Measurements from ENCODE around the gene C8B.

The C8B gene

GRCh38 chr1:56957931-56958330 lies 7.9 kb downstream of the C8B start:
- Histone ChIP-seq H3K27me3 (ENCODE audit: control insufficient read depth in 1 of 2, insufficient read depth in 2 of 2, low read length in 2 of 2) (no peaks in the 10 kb centered on the region), H3K4me3 (ENCODE audit: low read length in 2 of 2) (no peak overlapping the region), H3K36me3 (ENCODE audit: control insufficient read depth in 2 of 2, insufficient read depth in 2 of 2, low read length in 2 of 2) (no peaks in the 10 kb centered on the region), H3K9me3 (ENCODE audit: control insufficient read depth in 2 of 2, low read length in 2 of 2) (peaks cover 0 to 4% of the 10 kb centered on the region in 2 donors), H3K9ac (ENCODE audit: low read length in 2 of 2) (no peak overlapping the region), H3K4me1 (ENCODE audit: control insufficient read depth, insufficient read depth, low read length) (no peaks in the 10 kb centered on the region), H3K27ac (ENCODE audit: low read length) (no peak overlapping the region)

- no peak overlapping the region for H3K9ac ChIP-seq (ENCODE audit: low read length in 2 of 2)
- no peaks in the 10 kb centered on the region for H3K4me1 ChIP-seq (ENCODE audit: control insufficient read depth, insufficient read depth, low read length)
- H3K9me3 ChIP-seq (ENCODE audit: control insufficient read depth in 2 of 2, low read length in 2 of 2), result peaks cover 0 to 3% of the 10 kb centered on the region in 2 donors
- no peak overlapping the region for H3K27ac ChIP-seq (ENCODE audit: low read length)
- no peak overlapping the region for H3K4me3 ChIP-seq (ENCODE audit: low read length in 2 of 2)
- H3K36me3 ChIP-seq (ENCODE audit: control insufficient read depth in 2 of 2, insufficient read depth in 2 of 2, low read length in 2 of 2), result no peaks in the 10 kb centered on the region
- peaks cover 0 to 3% of the 10 kb centered on the region in 2 donors for H3K27me3 ChIP-seq (ENCODE audit: control insufficient read depth in 1 of 2, insufficient read depth in 2 of 2, low read length in 2 of 2)
Measured at GRCh38 chr1:56954664-56955063, 11.2 kb downstream of the C8B start.

DNA sequence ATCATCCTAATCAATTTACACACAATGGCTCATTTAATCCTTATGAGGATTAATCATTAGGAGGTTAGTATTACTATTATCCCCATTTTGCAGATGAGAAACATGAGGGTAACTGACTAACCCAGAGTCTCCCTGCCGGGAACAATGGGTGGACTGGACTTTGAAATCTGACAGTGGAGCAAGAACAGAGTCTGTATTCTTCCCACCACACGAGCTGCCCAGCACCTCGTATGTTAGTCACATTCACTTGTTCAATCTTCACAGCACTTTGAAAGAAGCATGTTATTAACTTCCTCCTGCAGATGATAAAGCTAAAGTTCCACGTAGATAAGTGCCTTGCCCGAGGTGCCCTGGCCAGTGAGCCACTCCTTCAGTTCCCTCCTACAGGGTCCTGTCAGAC lies 12.4 kb downstream of the C8B start:
- H3K4me3 ChIP-seq (ENCODE audit: low read length in 2 of 2), result no peak overlapping the region
- H3K27ac ChIP-seq (ENCODE audit: low read length), result no peak overlapping the region

GRCh38 chr1:56952501-56952900 lies 13.3 kb downstream of the C8B start:
- H3K27ac ChIP-seq (ENCODE audit: low read length), result no peak overlapping the region
- no peaks in the 10 kb centered on the region for H3K9me3 ChIP-seq (ENCODE audit: control insufficient read depth in 2 of 2, low read length in 2 of 2)
- H3K9ac ChIP-seq (ENCODE audit: low read length in 2 of 2), result no peak overlapping the region
- H3K4me3 ChIP-seq (ENCODE audit: low read length in 2 of 2), result no peak overlapping the region
- H3K4me1 ChIP-seq (ENCODE audit: control insufficient read depth, insufficient read depth, low read length), result no peaks in the 10 kb centered on the region
- peaks cover 0 to 3% of the 10 kb centered on the region in 2 donors for H3K27me3 ChIP-seq (ENCODE audit: control insufficient read depth in 1 of 2, insufficient read depth in 2 of 2, low read length in 2 of 2)
- H3K36me3 ChIP-seq (ENCODE audit: control insufficient read depth in 2 of 2, insufficient read depth in 2 of 2, low read length in 2 of 2), result no peaks in the 10 kb centered on the region

More for the DNA sequence above, 12.4 kb downstream of the C8B start:
- no peak overlapping the region for H3K9ac ChIP-seq (ENCODE audit: low read length in 2 of 2)
- no peaks in the 10 kb centered on the region for H3K36me3 ChIP-seq (ENCODE audit: control insufficient read depth in 2 of 2, insufficient read depth in 2 of 2, low read length in 2 of 2)
- H3K9me3 ChIP-seq (ENCODE audit: control insufficient read depth in 2 of 2, low read length in 2 of 2), result no peaks in the 10 kb centered on the region
- peaks cover 0 to 3% of the 10 kb centered on the region in 2 donors for H3K27me3 ChIP-seq (ENCODE audit: control insufficient read depth in 1 of 2, insufficient read depth in 2 of 2, low read length in 2 of 2)
- H3K4me1 ChIP-seq (ENCODE audit: control insufficient read depth, insufficient read depth, low read length), result no peaks in the 10 kb centered on the region

- Histone ChIP-seq H3K27me3 (ENCODE audit: control insufficient read depth in 1 of 2, insufficient read depth in 2 of 2, low read length in 2 of 2) (peaks cover 0 to 3% of the 10 kb centered on the region in 2 donors), H3K4me1 (ENCODE audit: control insufficient read depth, insufficient read depth, low read length) (no peaks in the 10 kb centered on the region), H3K27ac (ENCODE audit: low read length) (no peak overlapping the region), H3K9ac (ENCODE audit: low read length in 2 of 2) (no peak overlapping the region), H3K4me3 (ENCODE audit: low read length in 2 of 2) (no peak overlapping the region), H3K36me3 (ENCODE audit: control insufficient read depth in 2 of 2, insufficient read depth in 2 of 2, low read length in 2 of 2) (no peaks in the 10 kb centered on the region), H3K9me3 (ENCODE audit: control insufficient read depth in 2 of 2, low read length in 2 of 2) (no peaks in the 10 kb centered on the region)
Measured at GRCh38 chr1:56948403-56949023, 17.3 kb downstream of the C8B start.

- Histone ChIP-seq H3K4me3 (ENCODE audit: low read length in 2 of 2) (no peak overlapping the region), H3K36me3 (ENCODE audit: control insufficient read depth in 2 of 2, insufficient read depth in 2 of 2, low read length in 2 of 2) (no peaks in the 10 kb centered on the region), H3K9ac (ENCODE audit: low read length in 2 of 2) (no peak overlapping the region), H3K9me3 (ENCODE audit: control insufficient read depth in 2 of 2, low read length in 2 of 2) (no peaks in the 10 kb centered on the region), H3K4me1 (ENCODE audit: control insufficient read depth, insufficient read depth, low read length) (no peaks in the 10 kb centered on the region), H3K27ac (ENCODE audit: low read length) (no peak overlapping the region), H3K27me3 (ENCODE audit: control insufficient read depth in 1 of 2, insufficient read depth in 2 of 2, low read length in 2 of 2) (no peaks in the 10 kb centered on the region)
Measured at GRCh38 chr1:56940039-56940438, 25.8 kb downstream of the C8B start.

DNA sequence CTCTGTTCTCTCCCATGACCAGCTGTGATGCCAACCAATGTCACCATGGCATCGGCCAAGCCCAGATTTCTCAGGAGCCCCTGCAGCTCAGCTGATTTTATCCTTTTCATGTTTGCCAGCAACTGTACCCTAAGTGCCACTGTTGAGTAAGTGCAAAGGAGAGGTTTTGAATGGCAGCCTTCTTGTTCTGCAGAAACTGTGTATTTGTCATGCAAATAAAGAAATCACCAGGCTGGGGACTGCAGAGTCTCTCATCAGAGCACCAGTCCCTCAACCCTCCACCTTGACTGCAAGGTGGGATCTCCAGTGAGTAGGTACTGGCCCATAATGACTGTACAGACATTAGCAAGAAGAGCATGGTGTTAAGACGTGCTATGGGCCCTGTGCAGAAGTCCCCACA lies 26.6 kb downstream of the C8B start:
- H3K9ac ChIP-seq (ENCODE audit: low read length in 2 of 2), result no peak overlapping the region
- H3K27me3 ChIP-seq (ENCODE audit: control insufficient read depth in 1 of 2, insufficient read depth in 2 of 2, low read length in 2 of 2), result no peaks in the 10 kb centered on the region
- H3K9me3 ChIP-seq (ENCODE audit: control insufficient read depth in 2 of 2, low read length in 2 of 2), result no peaks in the 10 kb centered on the region
- no peak overlapping the region for H3K4me3 ChIP-seq (ENCODE audit: low read length in 2 of 2)
- H3K27ac ChIP-seq (ENCODE audit: low read length), result no peak overlapping the region
- H3K36me3 ChIP-seq (ENCODE audit: control insufficient read depth in 2 of 2, insufficient read depth in 2 of 2, low read length in 2 of 2), result no peaks in the 10 kb centered on the region
- H3K4me1 ChIP-seq (ENCODE audit: control insufficient read depth, insufficient read depth, low read length), result no peaks in the 10 kb centered on the region

- H3K9me3 ChIP-seq (ENCODE audit: control insufficient read depth in 2 of 2, low read length in 2 of 2), result no peaks in the 10 kb centered on the region
Measured at GRCh38 chr1:56938646-56939045, 27.2 kb downstream of the C8B start.

DNA sequence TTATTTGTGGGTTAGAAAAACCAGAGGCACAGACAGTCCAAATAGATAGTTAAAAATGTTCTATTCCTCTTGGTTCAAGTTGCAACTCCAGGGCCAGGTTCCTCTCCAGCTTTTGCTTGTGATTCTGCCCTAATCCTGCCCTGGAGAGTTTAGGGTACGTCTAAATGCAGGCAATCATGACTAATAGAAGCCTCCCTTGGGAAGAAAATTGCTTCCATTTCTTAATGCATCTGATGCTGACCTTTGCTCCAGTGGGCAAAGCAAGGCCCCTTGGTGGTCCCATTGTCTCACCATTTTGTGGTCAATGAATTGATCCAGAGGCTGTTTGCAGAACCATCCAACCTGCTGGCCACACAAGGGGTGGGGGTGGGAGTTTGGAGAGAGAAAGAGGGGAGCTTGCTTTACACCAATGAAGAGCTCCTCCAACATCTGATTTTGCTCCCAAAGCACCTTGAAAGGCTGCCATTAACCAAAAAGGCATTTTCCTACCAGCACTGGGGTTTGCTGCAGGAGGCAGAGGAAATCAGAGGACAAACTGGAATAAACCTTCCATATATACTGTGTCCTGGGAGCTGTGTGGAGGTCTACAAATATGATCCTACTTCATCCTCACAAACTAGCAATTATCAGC lies 31.3 kb downstream of the C8B start:
- no peaks in the 10 kb centered on the region for H3K27me3 ChIP-seq (ENCODE audit: control insufficient read depth in 1 of 2, insufficient read depth in 2 of 2, low read length in 2 of 2)
- no peaks in the 10 kb centered on the region for H3K4me1 ChIP-seq (ENCODE audit: control insufficient read depth, insufficient read depth, low read length)
- H3K9me3 ChIP-seq (ENCODE audit: control insufficient read depth in 2 of 2, low read length in 2 of 2), result no peaks in the 10 kb centered on the region
- H3K9ac ChIP-seq (ENCODE audit: low read length in 2 of 2), result no peak overlapping the region
- H3K27ac ChIP-seq (ENCODE audit: low read length), result no peak overlapping the region
- H3K4me3 ChIP-seq (ENCODE audit: low read length in 2 of 2), result no peak overlapping the region
- no peaks in the 10 kb centered on the region for H3K36me3 ChIP-seq (ENCODE audit: control insufficient read depth in 2 of 2, insufficient read depth in 2 of 2, low read length in 2 of 2)

More at GRCh38 chr1:56938646-56939045, 27.2 kb downstream of the C8B start:
- no peak overlapping the region for H3K4me3 ChIP-seq (ENCODE audit: low read length in 2 of 2)
- H3K27me3 ChIP-seq (ENCODE audit: control insufficient read depth in 1 of 2, insufficient read depth in 2 of 2, low read length in 2 of 2), result no peaks in the 10 kb centered on the region
- H3K36me3 ChIP-seq (ENCODE audit: control insufficient read depth in 2 of 2, insufficient read depth in 2 of 2, low read length in 2 of 2), result no peaks in the 10 kb centered on the region
- H3K4me1 ChIP-seq (ENCODE audit: control insufficient read depth, insufficient read depth, low read length), result no peaks in the 10 kb centered on the region
- H3K27ac ChIP-seq (ENCODE audit: low read length), result no peak overlapping the region
- no peak overlapping the region for H3K9ac ChIP-seq (ENCODE audit: low read length in 2 of 2)

- Histone ChIP-seq H3K4me3 (ENCODE audit: low read length in 2 of 2) (no peak overlapping the region), H3K27ac (ENCODE audit: low read length) (no peak overlapping the region), H3K9me3 (ENCODE audit: control insufficient read depth in 2 of 2, low read length in 2 of 2) (no peaks in the 10 kb centered on the region), H3K27me3 (ENCODE audit: control insufficient read depth in 1 of 2, insufficient read depth in 2 of 2, low read length in 2 of 2) (no peaks in the 10 kb centered on the region), H3K9ac (ENCODE audit: low read length in 2 of 2) (no peak overlapping the region), H3K4me1 (ENCODE audit: control insufficient read depth, insufficient read depth, low read length) (no peaks in the 10 kb centered on the region), H3K36me3 (ENCODE audit: control insufficient read depth in 2 of 2, insufficient read depth in 2 of 2, low read length in 2 of 2) (no peaks in the 10 kb centered on the region)
Measured at GRCh38 chr1:56933606-56934005, 32.2 kb downstream of the C8B start.

GRCh38 chr1:56933161-56933560 lies 32.7 kb downstream of the C8B start:
- H3K36me3 ChIP-seq (ENCODE audit: control insufficient read depth in 2 of 2, insufficient read depth in 2 of 2, low read length in 2 of 2), result no peaks in the 10 kb centered on the region
- no peaks in the 10 kb centered on the region for H3K9me3 ChIP-seq (ENCODE audit: control insufficient read depth in 2 of 2, low read length in 2 of 2)
- H3K27ac ChIP-seq (ENCODE audit: low read length), result no peak overlapping the region
- H3K4me1 ChIP-seq (ENCODE audit: control insufficient read depth, insufficient read depth, low read length), result no peaks in the 10 kb centered on the region
- no peak overlapping the region for H3K9ac ChIP-seq (ENCODE audit: low read length in 2 of 2)
- H3K27me3 ChIP-seq (ENCODE audit: control insufficient read depth in 1 of 2, insufficient read depth in 2 of 2, low read length in 2 of 2), result no peaks in the 10 kb centered on the region
- H3K4me3 ChIP-seq (ENCODE audit: low read length in 2 of 2), result no peak overlapping the region
